NCI-H2227 treated with DMSO at 0.1 percent for 48 hours (cell line): ENCODE results near the gene ASS1.

Experiments used
- DNase-seq: peaks from one replicate; lab custom pipeline; 2025; lab: John Stamatoyannopoulos, UW

Gene ASS1

DNA sequence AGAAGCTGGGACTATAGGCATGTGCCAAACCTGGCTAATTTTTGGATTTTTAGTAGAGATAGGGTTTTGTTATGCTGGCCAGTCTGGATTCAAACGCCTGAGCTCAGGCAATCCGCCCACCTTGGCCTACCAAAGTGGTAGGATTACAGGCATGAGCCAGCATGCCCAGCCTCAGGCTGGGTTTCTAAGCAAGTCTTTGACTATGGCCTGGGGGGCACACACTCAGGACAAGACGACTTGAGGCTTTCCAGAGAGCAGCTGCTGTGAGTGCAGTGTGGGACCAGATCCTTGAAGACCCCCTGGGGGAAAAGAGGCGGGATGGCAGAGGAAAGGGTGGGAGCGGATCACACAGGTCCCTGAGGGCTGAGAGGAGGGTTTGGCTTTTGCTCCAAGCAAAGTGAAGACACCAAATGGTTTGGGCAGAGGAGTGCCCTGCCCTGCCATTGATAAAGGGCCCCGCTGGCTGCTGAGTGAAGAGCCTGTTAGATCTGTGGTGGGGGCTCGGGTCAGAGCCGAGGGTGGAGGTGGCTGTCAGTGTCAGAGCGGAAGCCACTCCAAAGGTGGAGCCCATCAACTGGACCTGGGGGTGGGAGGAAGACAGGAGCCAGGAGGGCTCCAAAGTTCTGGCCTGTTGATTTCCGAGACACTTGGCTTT is 87.8 kb downstream of the ASS1 start:
- no peak for DNase-seq

- peak; percentile 91 for DNase-seq
Measured at GRCh38 chr9:130535818-130536521, 91.2 kb downstream of the ASS1 start.

GRCh38 chr9:130536701-130537107 is 91.9 kb downstream of the ASS1 start:
- no peak for DNase-seq

DNA sequence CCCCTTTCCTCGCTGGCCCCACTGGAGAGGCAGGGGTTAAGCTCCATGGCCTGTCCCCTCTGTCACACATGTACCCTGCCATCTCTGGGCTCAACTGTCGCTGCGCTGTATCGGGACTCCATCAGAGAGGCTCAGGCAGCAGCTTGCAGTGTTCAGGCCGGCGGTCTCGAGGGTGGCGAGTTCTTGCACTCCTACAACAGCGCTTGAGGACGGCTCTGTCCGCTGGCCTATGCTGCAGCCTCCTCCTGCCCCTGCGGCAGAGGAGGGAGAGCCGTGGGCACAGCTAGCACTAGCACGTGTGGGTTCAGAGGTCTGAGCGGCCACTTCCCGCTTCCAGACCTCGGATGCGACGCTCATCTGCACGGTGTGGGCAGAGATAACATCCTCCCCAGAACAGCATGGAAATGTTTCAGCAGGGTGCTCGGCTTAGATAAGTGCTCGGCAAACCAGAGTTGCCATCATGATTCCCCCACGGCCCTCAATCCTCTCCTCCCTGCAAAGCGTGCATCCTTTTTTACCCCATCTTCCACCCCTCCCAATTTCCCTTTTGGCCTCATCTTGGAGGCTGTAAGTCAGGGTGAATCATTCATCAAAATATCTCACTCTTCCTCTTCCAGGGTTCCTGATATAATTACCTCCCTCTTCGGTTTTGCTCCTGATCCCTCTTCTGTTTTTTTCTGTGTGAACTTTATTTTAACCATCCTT is 92.7 kb downstream of the ASS1 start:
- no peak for DNase-seq

DNA sequence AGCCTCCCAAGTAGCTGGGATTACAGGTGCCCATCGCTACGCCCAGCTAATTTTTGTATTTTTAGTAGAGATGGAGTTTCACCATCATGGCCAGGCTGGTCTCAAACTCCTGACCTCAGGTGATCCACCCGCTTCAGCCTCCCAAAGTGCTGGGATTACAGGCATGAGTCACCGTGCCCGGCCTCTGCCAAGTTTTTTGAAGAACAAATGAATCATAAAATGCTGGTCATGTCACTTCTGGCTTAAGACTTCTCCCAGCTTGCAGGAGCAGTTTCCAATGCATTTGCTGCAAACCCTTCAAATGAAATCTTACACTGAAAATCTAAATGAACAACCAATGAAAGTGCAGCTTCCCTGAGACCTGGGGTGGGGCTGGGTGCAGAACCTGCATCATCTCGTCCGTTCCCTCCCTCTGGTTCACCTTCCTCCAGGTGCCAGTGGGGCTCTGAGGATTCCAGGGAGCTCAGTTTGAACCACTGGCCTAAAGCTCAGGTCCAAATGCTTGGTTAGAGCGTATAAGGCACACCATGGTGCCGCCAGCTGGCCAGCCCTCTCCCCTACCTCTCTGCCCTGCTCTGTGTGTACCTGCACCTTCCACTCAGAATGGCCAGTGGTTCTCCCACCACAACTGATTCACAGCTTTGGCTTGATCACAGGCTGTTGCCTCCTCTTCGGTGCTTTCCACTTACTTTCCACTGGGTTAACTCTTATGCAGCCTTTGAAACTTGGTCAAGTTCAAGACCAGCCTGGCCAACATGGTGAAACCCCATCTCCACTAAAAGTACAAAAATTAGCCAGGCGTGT is 94.9 kb downstream of the ASS1 start:
- no peak for DNase-seq

- no peak for DNase-seq
Measured at GRCh38 chr9:130541533-130541932, 96.8 kb downstream of the ASS1 start.

DNA sequence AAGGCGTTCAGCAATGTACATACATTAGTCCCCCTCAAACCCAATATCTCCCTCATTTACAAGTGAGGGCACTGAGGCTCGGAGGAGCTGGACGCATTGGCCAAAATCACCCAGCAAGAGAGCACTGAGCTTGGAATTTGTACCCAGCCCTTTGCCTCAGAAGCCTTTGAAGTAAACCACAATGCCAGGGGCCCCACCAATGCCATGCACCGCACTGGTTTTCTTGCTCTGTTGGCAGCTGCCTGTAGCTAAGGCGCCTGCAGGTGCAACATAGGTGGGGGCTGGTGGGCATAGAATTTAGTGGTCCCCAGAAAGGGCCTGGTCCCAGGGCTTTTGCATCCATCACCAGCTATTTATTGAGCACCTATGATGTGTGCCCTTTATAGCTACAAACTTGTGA is 97.3 kb downstream of the ASS1 start:
- no peak for DNase-seq

DNA sequence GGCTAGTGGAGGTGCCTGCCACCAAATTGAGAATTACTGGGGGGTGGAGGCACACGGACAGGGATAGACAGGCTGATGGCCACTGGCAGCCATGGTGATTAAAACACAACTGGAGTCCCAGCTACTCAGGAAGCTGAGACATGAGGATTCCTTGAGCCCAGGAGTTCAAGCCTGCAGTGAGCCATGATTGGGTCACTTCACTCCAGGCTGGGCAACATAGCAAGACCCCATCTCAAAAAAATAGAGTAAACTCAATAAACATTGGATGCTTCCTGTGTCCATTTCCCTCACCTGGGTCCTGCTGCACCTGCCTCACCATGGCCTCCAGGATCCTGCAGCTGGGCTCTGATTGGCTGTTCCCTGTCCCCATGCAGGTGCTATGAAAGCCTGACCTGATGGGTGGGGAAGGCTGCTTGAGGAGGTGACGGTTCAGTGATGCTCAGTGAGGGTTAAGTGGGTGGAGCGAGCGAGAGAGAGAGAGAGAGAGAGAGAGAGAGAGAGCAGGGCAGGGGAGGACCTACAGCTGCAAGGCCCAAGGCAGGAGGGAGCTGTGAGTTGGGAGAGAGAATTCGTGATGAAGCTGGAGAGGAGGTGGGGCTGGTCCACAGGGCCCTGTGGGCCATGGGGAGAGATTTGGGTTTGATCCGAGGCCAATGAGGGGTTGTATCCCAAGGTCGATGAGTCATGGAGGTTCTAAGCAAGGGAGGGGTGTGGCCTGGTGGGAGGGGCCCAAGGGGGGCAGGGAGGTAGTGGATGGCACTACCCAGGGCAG is 97.9 kb downstream of the ASS1 start:
- DNase-seq = no peak

GRCh38 chr9:130543368-130543767 is 98.6 kb downstream of the ASS1 start:
- DNase-seq = peak; percentile 80

DNA sequence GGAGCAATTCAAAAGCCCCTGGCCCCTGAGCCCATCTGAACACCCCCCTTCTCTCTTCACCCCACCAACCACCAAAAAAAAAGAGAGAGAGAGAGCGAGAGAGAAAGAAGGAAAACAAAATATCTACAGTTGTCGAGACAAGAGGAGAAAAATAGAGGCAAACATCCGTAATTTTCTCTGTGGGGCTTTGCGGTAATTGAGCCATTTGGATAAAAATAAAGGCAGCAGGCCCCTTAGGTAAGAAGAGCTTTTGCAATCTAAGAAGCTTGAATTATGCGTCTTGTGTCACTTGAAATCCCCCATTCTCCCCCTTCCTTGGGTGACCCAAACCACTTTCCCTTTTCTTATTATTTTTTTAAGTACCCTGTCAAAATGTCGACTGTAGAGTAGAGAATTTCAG is 99.1 kb downstream of the ASS1 start:
- DNase-seq = peak; percentile 80

DNA sequence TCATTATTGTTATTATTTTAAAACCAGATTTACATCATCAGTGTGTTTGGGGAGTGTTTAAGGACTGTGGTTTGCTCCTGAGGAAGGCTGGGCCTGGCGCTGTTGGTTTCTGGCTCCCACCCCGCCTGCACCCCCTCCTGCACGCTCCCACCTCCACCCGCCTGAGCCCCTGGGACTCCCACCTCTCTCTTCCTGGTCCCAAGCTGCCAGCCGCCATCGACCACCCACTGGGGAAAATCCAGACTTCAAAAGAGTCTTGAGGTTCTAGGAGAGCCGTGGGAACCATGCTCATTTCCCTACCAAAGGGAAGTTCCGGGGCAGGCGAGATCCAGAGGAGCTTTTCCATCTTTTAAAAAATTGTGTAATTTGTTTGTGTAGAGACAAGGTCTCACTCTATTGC is 99.6 kb downstream of the ASS1 start:
- no peak for DNase-seq

- no peak for DNase-seq
Measured at GRCh38 chr9:130548103-130548502, 103.3 kb downstream of the ASS1 start.

- no peak for DNase-seq
Measured at GRCh38 chr9:130549093-130549735, 104.5 kb downstream of the ASS1 start.
